ENCODE results near the gene SIGLECL1.
A peak's percentile ranks its signal among the peaks of the same experiment; 100 is the strongest.

Gene SIGLECL1

GRCh38 chr19:51311351-51312257 lies 60.7 kb downstream of the SIGLECL1 start, which contains the start of gene IGLON5:
TSS of gene IGLON5 (plus strand) at chr19:51311644. CDS start at chr19:51311848, 204 bp downstream.
- peak within 1 kb of the TSS; percentile 69 for H3K4me3 ChIP-seq (ENCODE audit: low read length)
- H3K27me3 ChIP-seq (ENCODE audit: insufficient read depth, low read length): peaks cover 9% of the 10 kb centered on the region; the same call in 1 of the 2 replicates
- H3K4me1 ChIP-seq (ENCODE audit: insufficient read depth, low read length): peaks cover 9% of the 10 kb centered on the region; the same call in 1 of the 2 replicates
- H3K36me3 ChIP-seq (ENCODE audit: insufficient read depth, low read depth, low read length): no peaks in the 10 kb centered on the region
- H3K27ac ChIP-seq (ENCODE audit: low read length): no peak within 1 kb of the TSS
- peak within 1 kb of the TSS; percentile 45; the same call in 1 of the 2 replicates for H3K9ac ChIP-seq (ENCODE audit: low read depth, low read length)
- H3K9me3 ChIP-seq (ENCODE audit: insufficient read depth, low read depth, low read length): peaks cover 5% of the 10 kb centered on the region; the same call in 1 of the 2 replicates

GRCh38 chr19:51316688-51317087 lies 65.8 kb downstream of the SIGLECL1 start:
- H3K9ac ChIP-seq (ENCODE audit: low read depth, low read length): no peak overlapping the region
- H3K4me1 ChIP-seq (ENCODE audit: insufficient read depth, low read length): peaks cover 9% of the 10 kb centered on the region; the same call in 1 of the 2 replicates
- H3K27ac ChIP-seq (ENCODE audit: low read length): no peak overlapping the region
- peaks cover 9% of the 10 kb centered on the region; the same call in 1 of the 2 replicates for H3K27me3 ChIP-seq (ENCODE audit: insufficient read depth, low read length)
- H3K9me3 ChIP-seq (ENCODE audit: insufficient read depth, low read depth, low read length): no peaks in the 10 kb centered on the region
- H3K36me3 ChIP-seq (ENCODE audit: insufficient read depth, low read depth, low read length): no peaks in the 10 kb centered on the region
- no peak overlapping the region for H3K4me3 ChIP-seq (ENCODE audit: low read length)

GRCh38 chr19:51317376-51317775 lies 66.5 kb downstream of the SIGLECL1 start:
- Histone ChIP-seq H3K9me3 (ENCODE audit: insufficient read depth, low read depth, low read length) (no peaks in the 10 kb centered on the region), H3K27me3 (ENCODE audit: insufficient read depth, low read length) (peaks cover 5% of the 10 kb centered on the region), H3K4me3 (ENCODE audit: low read length) (no peak overlapping the region), H3K4me1 (ENCODE audit: insufficient read depth, low read length) (peaks cover 6% of the 10 kb centered on the region; the same call in 1 of the 2 replicates), H3K9ac (ENCODE audit: low read depth, low read length) (no peak overlapping the region), H3K27ac (ENCODE audit: low read length) (no peak overlapping the region), H3K36me3 (ENCODE audit: insufficient read depth, low read depth, low read length) (no peaks in the 10 kb centered on the region)

GRCh38 chr19:51317968-51318367 lies 67.1 kb downstream of the SIGLECL1 start:
- peaks cover 4% of the 10 kb centered on the region; the same call in 1 of the 2 replicates for H3K27me3 ChIP-seq (ENCODE audit: insufficient read depth, low read length)
- no peak overlapping the region for H3K27ac ChIP-seq (ENCODE audit: low read length)
- H3K36me3 ChIP-seq (ENCODE audit: insufficient read depth, low read depth, low read length): no peaks in the 10 kb centered on the region
- H3K9me3 ChIP-seq (ENCODE audit: insufficient read depth, low read depth, low read length): no peaks in the 10 kb centered on the region
- H3K4me3 ChIP-seq (ENCODE audit: low read length): no peak overlapping the region
- H3K9ac ChIP-seq (ENCODE audit: low read depth, low read length): no peak overlapping the region
- H3K4me1 ChIP-seq (ENCODE audit: insufficient read depth, low read length): peaks cover 4% of the 10 kb centered on the region; the same call in 1 of the 2 replicates

Data from iPS-20b (cell line).